DMS 273 treated with DMSO at 0.1 percent for 48 hours (cell line): Measurements from ENCODE around the gene EVL.

Experiments used
- DNase-seq: peaks from one replicate; lab custom pipeline; 2025; lab: John Stamatoyannopoulos, UW

Gene EVL

GRCh38 chr14:100084591-100084990, 19.4 kb downstream of the EVL start:
- DNase-seq = no peak

- no peak for DNase-seq
These were observed 20.2 kb downstream of the EVL start for GRCh38 chr14:100085462-100085861.

- DNase-seq = no peak
These were observed 21.1 kb downstream of the EVL start for GRCh38 chr14:100086361-100086760.

DNA sequence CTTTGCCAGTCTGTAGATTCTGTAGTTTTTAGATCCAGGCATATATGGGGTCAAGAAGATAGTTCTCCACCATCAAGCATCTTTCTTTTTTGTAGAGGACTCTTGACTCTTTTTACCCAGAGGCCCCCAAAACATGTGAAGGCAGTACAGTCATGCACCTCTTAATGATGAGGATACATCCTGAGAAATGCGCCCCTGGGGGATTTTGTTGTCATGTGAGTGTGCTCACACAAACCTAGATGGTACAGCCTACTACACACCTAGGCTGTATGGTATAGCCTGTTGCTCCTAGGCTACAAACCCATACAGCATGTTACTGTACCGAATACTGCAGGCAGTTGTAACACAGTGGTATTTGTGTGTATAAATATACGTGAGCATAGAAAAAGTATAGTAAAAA, 23.0 kb downstream of the EVL start:
- no peak for DNase-seq

DNA sequence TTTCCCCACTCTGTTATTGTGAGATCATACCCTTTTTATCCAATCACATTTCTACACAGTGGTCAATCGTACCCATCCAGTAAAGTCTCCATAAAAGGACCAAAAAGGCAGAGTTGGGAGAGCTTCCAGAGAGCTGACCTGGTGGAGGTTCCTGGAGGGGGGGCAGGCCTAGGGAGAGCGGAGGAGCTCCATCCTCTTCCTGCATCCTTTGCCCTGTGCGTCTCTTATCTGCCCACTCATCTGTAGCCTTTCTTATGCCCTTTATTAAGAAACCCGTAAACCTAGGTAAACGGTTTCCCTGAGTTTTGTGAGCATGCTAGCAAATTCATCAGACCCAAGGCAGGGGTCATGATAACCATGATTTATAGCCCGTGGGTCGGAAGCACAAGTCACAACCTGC, 26.2 kb downstream of the EVL start:
- DNase-seq = no peak

- DNase-seq = no peak
These were observed 27.6 kb downstream of the EVL start for GRCh38 chr14:100092832-100093231.

DNA sequence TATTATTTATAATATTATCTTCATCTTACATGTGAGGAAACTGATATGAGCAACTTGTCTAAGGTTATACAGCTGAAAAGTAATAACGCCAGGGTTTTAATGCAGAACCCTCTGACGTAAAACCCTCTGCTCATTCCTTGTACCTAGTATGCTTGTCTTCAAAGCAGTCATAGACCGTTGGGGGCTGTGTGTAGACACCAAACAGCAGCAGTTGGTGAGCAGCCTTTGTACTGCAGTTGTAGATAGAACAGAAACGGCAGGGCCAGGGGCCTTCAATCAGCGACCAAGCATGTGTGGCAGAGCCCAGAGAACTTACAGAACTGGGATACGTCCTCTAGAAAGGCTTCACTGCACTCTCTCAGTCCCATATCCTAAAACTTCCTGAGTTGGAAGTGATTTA, 28.1 kb downstream of the EVL start:
- DNase-seq = no peak

- DNase-seq = no peak
These were observed 31.4 kb downstream of the EVL start for GRCh38 chr14:100096656-100097055.

DNA sequence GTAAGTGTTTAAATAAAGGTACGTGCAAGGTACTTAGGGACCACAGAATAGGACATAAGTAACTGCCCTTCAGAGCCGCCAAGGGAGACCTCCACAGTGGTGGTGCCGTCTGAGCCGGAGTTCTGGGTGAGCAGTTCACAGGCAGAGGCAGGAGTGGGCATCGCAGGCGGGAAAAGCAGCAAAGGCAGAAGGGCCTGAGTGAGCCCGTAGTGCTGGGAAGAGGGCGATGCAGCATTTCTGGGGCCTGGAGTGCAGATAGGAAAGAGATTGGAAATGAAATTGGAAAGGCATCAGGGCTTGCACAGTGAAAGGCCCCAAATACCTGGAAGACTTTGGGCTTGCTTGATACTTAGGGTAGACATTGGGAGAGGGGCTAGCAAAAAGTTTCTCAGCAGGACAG, 32.9 kb downstream of the EVL start:
- DNase-seq = no peak

DNA sequence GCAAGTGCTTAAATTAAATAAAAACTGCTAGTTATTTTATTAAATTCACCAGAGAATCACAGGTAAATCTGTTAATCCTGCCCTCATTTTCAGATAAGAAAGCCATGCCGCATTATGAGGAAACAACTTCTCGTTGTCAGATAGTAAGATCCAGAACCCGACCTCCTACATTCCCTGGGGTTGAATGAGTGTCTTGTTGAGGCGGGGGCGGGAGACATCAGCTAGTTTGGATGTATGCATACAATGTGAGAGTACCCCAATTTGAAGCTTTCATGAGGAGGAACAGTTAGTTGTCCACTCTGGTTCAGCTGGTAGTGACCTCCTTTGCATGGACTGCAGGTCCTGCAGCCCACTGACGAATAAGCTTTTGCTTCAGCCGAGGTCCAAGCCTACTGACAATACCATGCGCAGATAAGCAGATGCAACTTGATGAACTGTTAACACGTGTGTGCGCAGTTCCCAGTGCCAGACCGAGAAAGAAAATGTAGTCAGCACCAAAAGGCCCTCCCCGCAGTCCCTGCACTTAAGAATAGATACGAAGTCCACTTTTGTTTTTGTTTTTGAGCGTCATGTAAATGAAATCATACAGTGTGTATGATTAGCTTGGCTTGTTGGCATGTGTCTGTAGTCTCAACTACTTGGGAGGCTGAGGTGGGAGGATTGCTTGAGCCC, 34.9 kb downstream of the EVL start:
- no peak for DNase-seq

DNA sequence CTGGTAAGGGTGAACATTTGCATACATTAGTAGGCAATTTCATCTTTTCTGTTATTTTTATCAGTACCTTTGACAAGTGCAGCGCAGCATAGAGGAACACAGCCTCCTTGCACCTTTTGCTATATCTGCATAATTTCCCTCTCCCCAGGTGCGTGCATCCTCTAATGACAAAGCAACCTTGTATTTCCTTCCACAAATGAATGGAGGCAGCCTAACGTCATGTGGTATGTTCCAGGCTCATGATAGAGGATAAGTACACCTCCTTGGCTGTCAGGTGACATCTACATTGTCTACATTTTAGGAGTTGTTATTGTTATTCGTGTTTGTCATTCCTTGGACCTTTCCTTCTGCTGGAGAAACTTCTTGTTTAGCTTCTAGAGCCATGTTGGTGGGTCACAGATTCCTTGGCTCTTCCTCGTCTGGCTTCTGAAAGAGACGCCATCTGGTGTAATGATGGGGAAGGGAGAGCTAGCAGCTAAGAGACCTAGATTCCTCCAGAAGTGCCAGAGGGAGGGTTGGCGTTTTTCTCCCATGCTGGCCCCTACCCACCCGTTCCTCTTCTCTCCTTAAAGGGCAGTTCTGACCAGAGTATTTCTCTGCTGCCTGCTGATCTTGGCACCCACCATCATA, 37.0 kb downstream of the EVL start:
- DNase-seq = no peak

GRCh38 chr14:100103250-100104005, 38.2 kb downstream of the EVL start:
- no peak for DNase-seq

DNA sequence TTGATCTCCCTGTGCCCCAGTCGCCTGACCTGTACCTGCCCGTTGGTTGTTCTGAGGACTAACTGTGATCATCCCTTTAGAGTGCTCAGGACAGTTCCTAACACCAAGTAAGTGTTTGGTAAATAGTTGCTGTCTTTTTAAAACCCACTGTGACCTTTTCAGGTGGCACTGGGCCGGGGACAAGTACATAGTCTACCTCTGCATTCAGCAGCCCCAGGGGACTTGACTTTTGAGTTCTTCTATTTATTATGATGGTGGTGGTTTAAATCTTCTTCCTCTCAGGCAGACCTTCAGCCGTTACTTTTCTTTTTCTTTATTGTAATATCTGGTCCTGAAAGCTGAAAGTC, 38.8 kb downstream of the EVL start:
- no peak for DNase-seq

DNA sequence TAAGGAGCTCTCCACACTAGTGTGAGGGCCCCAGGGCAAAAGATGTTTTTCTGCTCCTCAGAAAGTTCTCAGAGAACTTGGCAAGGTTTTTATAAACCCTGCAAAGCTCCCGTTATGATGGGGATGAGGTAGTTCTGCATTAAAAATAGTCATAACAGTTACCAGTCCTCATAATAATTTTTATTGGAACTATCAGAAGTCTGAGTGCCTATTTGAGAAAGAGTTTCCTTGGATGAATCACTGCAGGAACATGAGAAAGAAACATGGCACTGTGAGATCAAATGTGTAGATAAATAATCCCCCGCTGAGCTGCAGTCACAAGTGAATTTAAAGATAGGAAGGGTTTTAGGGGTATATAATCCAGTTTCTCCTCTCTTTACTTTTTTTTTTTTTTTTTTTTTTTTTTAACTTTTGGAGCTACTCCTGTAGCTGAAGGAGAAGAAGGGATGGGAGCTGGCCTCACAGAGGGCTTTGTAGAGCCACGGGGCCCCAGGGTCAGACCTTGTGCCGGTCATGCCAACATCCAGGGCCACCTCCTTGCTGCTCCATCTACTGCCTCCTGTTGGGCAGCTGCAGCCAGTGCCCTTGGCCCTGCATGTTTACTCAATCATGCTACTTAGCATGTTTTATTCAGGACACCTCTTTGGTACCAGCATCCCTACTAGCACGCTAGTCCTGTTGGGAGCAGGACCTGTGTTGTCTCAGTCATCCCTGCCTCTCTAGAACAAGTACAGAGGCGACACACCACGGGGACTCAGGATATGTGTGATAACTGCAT, 39.5 kb downstream of the EVL start:
- DNase-seq = no peak

DNA sequence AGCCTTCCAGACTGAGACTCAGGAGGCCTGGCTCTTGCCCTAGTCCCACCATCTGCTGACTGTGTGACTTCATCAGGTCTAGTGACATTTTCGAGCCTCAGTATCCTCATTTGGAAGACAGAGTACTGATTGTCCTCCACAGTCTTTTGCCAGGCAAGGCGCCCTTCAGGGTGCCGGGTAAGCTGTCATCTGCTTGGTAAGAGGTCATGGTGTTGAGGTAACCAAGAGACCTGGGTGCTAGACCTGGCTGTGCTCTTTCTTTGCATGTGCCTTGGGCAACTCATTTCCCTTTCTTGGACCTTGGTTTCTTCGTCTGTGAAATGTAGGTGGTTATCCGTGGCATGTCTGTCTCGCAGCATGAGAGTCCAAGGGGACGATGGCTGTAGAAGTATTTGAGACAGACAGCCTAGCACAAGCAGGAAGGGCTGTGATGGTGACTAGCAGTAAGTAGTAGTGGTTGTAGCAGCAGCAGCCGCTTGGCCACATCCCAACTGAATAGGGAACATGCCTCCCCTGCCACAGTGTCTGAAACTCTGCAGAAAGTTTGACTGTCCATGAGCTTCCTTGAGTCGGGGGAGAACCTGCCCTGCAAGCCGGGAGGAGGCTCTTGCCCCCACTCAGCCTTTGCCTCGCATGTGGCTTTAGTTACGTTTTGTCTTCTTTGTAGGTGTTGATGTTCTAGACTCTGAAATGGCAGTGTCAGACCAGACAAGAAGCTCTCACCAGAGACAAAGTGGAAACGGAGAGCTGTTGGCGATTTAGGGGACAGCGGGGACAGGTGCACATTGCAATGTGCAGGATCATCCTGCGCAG, 40.3 kb downstream of the EVL start:
- no peak for DNase-seq

DNA sequence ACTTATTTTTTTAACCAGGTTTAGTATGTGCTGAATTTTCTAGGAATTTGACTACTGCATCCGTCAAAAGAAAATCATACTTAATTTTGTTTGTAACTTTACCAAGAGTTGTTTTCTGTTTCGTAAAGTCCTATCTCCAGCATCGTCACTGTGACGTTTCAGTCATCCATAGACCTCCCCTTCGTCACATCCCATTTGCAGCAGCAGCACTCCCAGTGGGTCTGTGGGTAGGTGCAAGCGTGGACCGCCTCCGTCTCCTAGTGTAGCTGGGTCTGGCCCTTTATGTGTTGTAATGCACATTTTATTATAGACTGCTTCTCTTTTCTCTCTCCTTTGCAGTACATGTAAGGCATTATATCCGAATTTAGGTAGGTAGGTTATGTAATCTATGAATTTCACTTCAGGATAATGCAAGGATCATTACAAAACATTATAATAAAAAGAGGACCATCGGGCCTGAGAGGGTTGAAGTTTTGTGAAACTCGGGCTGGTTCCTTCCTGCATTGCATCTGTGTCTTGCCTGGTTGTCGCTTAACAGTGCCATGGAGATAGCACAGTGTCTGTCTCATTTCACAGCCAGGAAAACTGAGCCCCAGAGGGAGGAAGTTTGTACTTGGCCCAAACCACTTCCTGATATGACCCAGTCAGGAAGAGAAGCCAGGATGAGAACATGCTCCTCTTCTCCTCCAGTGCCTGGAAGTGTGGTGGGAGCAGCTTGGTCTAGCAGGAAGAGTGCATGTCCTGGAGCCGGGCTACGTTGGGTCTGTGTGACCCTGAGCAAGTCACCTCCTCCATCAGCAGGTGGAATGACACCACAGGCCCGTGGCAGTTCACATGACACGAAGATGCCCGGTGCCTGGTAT, 41.3 kb downstream of the EVL start:
- no peak for DNase-seq

- DNase-seq = no peak
These were observed 42.0 kb downstream of the EVL start for GRCh38 chr14:100107236-100107635.

- peak; percentile 23 for DNase-seq
These were observed 43.0 kb downstream of the EVL start for GRCh38 chr14:100108042-100108825.

DNA sequence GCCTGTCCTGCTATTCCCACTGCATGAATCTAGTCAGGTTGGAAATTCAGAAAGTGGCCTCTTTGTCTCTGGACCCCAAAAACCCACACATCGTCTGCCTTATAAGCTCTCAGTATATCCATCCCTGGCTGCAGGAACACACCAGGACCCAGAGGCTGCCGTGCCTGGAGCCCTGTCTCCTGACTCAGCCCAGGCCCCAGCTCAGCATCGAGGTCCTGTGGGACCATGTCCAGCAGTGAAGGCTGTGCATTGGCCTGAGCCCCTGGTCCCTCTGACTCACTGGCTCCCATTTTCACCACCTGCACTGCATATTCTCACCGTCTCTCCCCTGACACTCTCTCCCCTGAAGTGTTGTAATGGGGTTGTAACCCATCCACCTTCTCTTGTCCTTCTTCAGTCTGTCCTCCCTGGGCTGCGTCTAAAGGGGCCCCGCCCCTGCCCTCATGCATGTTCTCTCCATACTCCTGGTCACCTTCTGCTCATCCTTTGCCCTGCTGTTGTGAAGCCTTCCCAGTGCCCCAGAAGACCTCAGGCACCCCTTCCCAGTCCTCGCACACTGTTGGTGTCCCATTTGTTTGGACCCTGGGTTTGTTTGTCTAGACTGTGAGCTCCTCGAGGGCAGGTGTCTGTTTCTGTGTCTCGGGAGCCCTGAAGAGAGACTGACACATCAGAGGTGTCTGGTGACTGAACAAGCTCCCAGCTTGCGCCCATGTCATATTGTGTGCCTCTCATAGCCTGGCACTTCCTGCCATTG, 43.8 kb downstream of the EVL start:
- DNase-seq = no peak
